GM20000 (cell line): Measurements from ENCODE around the gene TACR3.
"Not testable (repeated sequence)": the region's sequence is repeated elsewhere in the genome, so short reads cannot be mapped to it uniquely, and the experiment has no call there.

Experiments
- DNase-seq: peaks from one replicate; pipeline ENCODE4 v3.0.0; 2012; ENCODE audit warnings: low spot score
- CTCF ChIP-seq: IDR thresholded peaks from 2 replicates; pipeline ENCODE4 v1.5.1; 2012; ENCODE audit warnings: mild to moderate bottlenecking, control low read depth; ENCODE audit errors: extremely low read depth, missing control alignments

The TACR3 gene

GRCh38 chr4:103719105-103719829, 518 bp downstream of the TACR3 start:
- TF ChIP-seq CTCF: no peak
- no peak for DNase-seq

GRCh38 chr4:103692615-103693014, 27.2 kb downstream of the TACR3 start:
- no peak for TF ChIP-seq CTCF
- no peak for DNase-seq

GRCh38 chr4:103673983-103674382, 45.8 kb downstream of the TACR3 start:
- TF ChIP-seq CTCF: no peak
- no peak for DNase-seq

GRCh38 chr4:103666764-103667163, 53.0 kb downstream of the TACR3 start:
- DNase-seq: not testable (repeated sequence)

GRCh38 chr4:103664436-103665075, 55.2 kb downstream of the TACR3 start:
- TF ChIP-seq CTCF: no peak
- DNase-seq: no peak

- DNase-seq: no peak
- no peak for TF ChIP-seq CTCF
These were observed 71.2 kb downstream of the TACR3 start for GRCh38 chr4:103648541-103648940.

GRCh38 chr4:103645991-103646390, 73.8 kb downstream of the TACR3 start:
- no peak for TF ChIP-seq CTCF
- no peak for DNase-seq

- DNase-seq: no peak
- no peak for TF ChIP-seq CTCF
These were observed 85.5 kb downstream of the TACR3 start for GRCh38 chr4:103634236-103634635.
